Measurements from ENCODE around the gene VIPR1.

Gene VIPR1

DNA sequence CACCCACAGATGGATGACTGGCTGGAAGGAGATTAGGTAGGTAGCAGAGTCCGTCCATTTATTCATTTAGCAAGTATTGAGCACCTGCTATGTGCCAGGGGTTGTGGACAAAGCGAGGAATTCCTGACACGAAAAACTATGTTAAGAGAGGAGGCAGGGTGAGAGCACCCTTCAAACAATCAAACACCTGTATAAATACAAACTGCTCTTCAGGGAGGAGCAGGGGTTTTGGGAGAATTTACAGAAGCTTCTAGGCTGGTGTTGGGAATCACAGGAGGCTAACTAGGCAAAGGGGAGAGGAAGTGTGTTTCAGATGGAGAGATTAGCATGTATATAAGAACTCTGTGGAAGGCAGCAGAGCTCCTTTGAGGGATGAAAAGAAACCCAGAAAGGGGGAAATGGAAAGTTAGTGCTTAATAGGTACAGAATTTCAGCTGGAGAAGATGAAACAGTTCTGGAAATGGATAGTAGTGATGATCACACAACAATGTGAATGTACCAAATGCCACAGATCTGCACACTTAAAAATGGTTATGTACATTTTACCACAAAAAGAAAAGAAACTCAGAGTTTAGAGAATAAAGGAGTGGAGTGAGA lies 80.1 kb downstream of the VIPR1 start:
- DNase-seq, result no peak
